GM10248 (cell line): ENCODE data around the gene CCDC148.
"Not testable (repeated sequence)": the region's sequence is repeated elsewhere in the genome, so short reads cannot be mapped to it uniquely, and the experiment has no call there.

Experiments used
- CTCF ChIA-PET: fragments of 300-600 bp; sonication (Branson Sonifier 250); formaldehyde crosslinking; extraction: SDS; loops from one replicate; lab custom pipeline; 2021; ENCODE audit warnings: antibody characterized with exemption; lab: Yijun Ruan, JAX
- POLR2A ChIA-PET: fragments of 350-650 bp; sonication (Branson Sonifier 250); formaldehyde crosslinking; extraction: SDS; loops from one replicate; lab custom pipeline; 2020; ENCODE audit warnings: antibody characterized with exemption; lab: Yijun Ruan, JAX
- DNase-seq: peaks from one replicate; pipeline ENCODE4 v3.0.0; 2012; ENCODE audit errors: extremely low spot score
- TF ChIP-seq, protein P1 (sequence below): IDR thresholded peaks from 2 replicates; pipeline ENCODE4 v1.5.1; 2012; ENCODE audit warnings: mild to moderate bottlenecking, low read depth; ENCODE audit errors: extremely low read depth, missing control alignments, control extremely low read depth

CCDC148 gene

GRCh38 chr2:158477202-158477601, 20.6 kb upstream of the CCDC148 start:
- TF ChIP-seq, protein P1, sequence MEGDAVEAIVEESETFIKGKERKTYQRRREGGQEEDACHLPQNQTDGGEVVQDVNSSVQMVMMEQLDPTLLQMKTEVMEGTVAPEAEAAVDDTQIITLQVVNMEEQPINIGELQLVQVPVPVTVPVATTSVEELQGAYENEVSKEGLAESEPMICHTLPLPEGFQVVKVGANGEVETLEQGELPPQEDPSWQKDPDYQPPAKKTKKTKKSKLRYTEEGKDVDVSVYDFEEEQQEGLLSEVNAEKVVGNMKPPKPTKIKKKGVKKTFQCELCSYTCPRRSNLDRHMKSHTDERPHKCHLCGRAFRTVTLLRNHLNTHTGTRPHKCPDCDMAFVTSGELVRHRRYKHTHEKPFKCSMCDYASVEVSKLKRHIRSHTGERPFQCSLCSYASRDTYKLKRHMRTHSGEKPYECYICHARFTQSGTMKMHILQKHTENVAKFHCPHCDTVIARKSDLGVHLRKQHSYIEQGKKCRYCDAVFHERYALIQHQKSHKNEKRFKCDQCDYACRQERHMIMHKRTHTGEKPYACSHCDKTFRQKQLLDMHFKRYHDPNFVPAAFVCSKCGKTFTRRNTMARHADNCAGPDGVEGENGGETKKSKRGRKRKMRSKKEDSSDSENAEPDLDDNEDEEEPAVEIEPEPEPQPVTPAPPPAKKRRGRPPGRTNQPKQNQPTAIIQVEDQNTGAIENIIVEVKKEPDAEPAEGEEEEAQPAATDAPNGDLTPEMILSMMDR: no peak
- ChIA-PET CTCF (interaction anchor here (1.0 to 5.5 kb wide), 5 partner anchors 10 to 20 kb away, joined by 5 to 24 read pairs (median 6); partner anchors contain the start of genes CCDC148 and PKP4), POLR2A (no interaction called here)
- DNase-seq: no peak

GRCh38 chr2:158474526-158475011, 18.0 kb upstream of the CCDC148 start:
- POLR2A ChIA-PET, DNase-seq: not testable (repeated sequence)
- CTCF ChIA-PET: interaction anchor here (0.9 to 5.5 kb wide), 3 partner anchors 11 to 55 kb away, joined by 4 to 24 read pairs (median 4); no protein-coding TSS in a partner anchor

DNA sequence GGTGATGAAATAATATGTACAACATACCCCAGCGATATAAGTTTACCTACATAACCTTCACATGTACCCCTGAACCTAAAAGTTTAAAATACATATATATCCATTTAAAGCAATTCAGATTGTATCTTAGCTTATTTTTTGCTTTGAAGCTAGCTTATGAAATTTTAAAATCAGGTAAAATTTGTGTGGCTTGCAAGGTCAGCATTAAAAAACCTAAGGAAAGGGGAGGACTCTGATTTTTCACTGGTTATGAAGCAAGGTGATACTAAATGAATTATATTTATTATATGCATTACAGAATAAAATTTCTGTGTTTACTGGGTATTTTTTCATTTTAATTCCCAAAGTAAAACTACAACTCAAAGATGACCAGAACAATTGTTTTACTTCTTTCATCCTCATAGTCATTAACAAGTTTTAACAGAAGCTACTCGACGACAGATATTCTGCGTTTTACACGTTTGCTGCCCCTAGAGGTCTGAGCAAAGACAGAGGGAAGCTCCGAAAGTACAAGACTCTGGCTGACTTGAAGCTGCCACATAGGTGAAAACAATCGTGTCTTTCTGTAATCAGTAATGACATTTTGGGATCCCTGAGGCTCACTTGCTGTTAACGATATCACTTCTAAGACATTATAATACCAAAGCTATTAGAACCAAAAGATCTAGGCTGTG, 17.3 kb upstream of the CCDC148 start:
- POLR2A ChIA-PET: no interaction called here
- CTCF ChIA-PET: interaction anchor here (0.9 to 1.4 kb wide), 3 partner anchors 16 to 23 kb away, joined by 4 to 10 read pairs (median 4); no protein-coding TSS in a partner anchor
- TF ChIP-seq, protein P1: no peak
- no peak for DNase-seq

GRCh38 chr2:158473300-158473699, 16.7 kb upstream of the CCDC148 start:
- POLR2A ChIA-PET, DNase-seq: not testable (repeated sequence)
- CTCF ChIA-PET: interaction anchor here (1.2 to 1.4 kb wide), 3 partner anchors 15 to 45 kb away, joined by 4 to 10 read pairs (median 4); no protein-coding TSS in a partner anchor

- CTCF ChIA-PET: interaction anchor here (1.2 to 1.4 kb wide), 3 partner anchors 15 to 45 kb away, joined by 4 to 10 read pairs (median 4); no protein-coding TSS in a partner anchor
- DNase-seq, POLR2A ChIA-PET: not testable (repeated sequence)
Observed at GRCh38 chr2:158472829-158473228, 16.3 kb upstream of the CCDC148 start.

DNA sequence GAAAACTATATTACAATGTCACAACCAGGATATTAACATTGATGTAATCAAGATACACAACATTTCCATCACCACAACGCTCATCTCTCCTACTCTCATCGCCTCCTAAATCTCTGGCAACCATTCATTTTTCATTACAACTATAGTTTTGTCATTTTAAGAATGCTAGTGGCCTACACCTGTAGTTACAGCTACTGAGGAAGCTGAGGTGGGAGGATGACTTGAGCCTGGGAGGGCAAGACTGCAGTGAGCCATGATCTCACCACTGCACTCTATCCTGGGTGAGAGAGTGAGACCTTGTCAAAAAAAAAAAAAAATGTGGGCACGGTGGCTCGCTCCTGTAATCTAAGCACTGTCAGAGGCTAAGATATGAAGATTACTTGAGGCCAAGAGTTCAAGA, 10.7 kb upstream of the CCDC148 start:
- CTCF ChIA-PET: interaction anchor here (1.9 kb wide), 1 partner anchor 10 kb away, joined by 6 read pairs; no protein-coding TSS in a partner anchor
- TF ChIP-seq, protein P1: no peak
- no peak for DNase-seq
- POLR2A ChIA-PET: no interaction called here

DNA sequence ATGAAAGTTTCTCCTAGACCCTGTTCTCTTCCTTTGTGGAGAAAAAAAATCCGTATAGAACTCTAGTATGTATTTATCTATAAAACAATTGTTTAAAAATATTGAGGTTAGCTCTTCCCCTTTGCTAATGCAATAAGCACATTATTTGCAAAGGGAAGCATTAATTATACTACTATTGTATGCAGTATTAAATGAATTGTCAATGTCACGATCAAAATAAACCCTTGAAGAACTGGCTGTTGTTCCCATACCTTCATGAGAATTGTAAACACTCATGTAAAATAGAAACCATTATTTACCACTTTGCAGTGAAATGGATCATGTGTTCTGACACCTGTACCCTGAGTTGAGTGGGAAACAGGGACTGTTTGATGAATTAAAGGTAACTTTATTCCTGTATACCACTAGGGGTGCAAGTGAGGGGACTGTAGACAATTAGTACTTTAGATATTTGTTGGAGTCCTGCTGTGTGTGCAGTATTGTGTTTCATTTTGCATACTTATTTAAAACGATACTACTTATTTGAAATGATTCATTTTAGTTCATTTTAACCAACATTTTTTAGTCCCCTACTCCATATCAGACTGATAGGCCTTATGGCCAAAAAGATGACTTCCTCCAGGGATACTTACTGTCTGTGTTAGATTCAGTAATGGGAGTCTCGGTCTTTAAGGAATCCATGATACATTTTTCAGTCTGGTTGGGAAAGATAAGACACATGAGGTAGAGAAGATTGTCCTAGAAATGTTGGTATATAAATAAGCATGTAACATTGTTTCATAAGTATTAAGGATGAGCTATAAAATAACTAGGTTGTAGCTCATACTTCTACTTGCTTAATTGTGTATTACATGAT, 8.1 kb upstream of the CCDC148 start:
- DNase-seq: peak; percentile 29
- ChIA-PET POLR2A (no interaction called here), CTCF (interaction anchor here (1.0 to 3.1 kb wide), 3 partner anchors 13 to 17 kb away, joined by 3 to 24 read pairs (median 3); no protein-coding TSS in a partner anchor)
- TF ChIP-seq, protein P1: peak; percentile 27
